ENCODE measurements around the gene IFI16. TPM values are rescaled to one million over a fixed set of nuclear protein-coding genes. Genes with fewer than 3 reads are reported as not detected.
"Not testable (repeated sequence)": the region's sequence is repeated elsewhere in the genome, so short reads cannot be mapped to it uniquely, and the experiment has no call there.

IFI16 gene
- total and polyA plus RNA-seq, 5 donors = 29.5 to 43.1 (median 34.1) TPM

DNA sequence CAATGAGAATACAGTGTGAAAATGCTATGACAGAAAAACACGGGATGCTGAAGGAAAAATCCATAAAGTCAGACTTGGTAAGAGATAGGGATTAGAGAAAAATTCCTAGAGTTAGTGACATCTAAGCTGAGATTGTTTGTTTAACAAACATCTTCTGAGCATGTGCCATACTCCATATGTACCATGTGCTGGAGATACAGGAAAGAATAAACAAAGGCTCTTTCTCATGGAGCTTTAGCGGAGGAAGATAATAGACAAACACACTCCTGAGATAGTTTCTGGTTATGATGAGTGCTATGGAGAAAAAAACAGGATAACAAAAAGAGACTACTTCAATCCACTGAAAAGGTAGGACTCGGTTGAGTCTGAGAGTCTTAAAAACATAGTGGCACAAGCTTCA is 88.9 kb downstream of the IFI16 start:
- ATAC-seq = no peak
- Histone ChIP-seq H3K4me3 (ENCODE audit: low read length) (no peak overlapping the region), H3K27me3 (ENCODE audit: control insufficient read depth, insufficient read depth) (no peaks in the 10 kb centered on the region)

DNA sequence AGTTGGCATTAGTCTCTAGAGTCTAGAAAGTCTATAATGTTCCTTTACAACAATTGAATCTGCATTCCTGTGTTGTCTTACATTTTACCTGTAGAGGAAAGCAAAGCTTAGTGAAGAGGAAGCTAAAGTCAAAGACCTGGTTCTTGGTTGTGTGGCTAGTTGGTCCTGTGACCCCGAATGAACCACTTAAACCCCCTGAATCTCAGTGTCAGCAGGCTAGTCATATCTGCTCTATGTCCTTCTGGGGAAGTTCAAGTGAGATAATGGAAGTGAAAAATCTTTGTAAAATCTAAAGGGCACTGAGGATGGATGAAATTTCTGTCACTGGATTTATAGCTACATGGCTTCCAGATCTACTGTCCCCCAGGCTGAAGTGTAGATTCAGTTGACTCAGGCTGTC is 90.9 kb downstream of the IFI16 start:
- DNase-seq = no peak
- Histone ChIP-seq H3K4me3 (ENCODE audit: low read length) (no peak overlapping the region), H3K27ac (ENCODE audit: low read length) (no peak overlapping the region), H3K9me3 (ENCODE audit: control insufficient read depth, low read length) (no peaks in the 10 kb centered on the region), H3K27me3 (ENCODE audit: control insufficient read depth, insufficient read depth) (no peaks in the 10 kb centered on the region), H3K4me1 (ENCODE audit: control insufficient read depth, insufficient read depth, low read length) (no peaks in the 10 kb centered on the region)
- ATAC-seq = no peak
- 81% methylated on average over 1 of the region's 1 CpG for whole genome bisulfite sequencing
- intact Hi-C loops (cut with DNase I) = no loop called here

More for the DNA sequence above, 88.9 kb downstream of the IFI16 start:
- 69% methylated on average over 3 of the region's 3 CpGs for WGBS
- no peak overlapping the region for H3K27ac ChIP-seq (ENCODE audit: low read length)
- no peaks in the 10 kb centered on the region for H3K9me3 ChIP-seq (ENCODE audit: control insufficient read depth, low read length)
- DNase-seq = no peak
- intact Hi-C loops (cut with DNase I) = no loop called here
- H3K4me1 ChIP-seq (ENCODE audit: control insufficient read depth, insufficient read depth, low read length) = no peaks in the 10 kb centered on the region

GRCh38 chr1:159103021-159103420 is 93.3 kb downstream of the IFI16 start:
- intact Hi-C loops (cut with DNase I); H3K4me1 ChIP-seq (ENCODE audit: control insufficient read depth, insufficient read depth, low read length); H3K9me3 ChIP-seq (ENCODE audit: control insufficient read depth, low read length); H3K27ac ChIP-seq (ENCODE audit: low read length); H3K27me3 ChIP-seq (ENCODE audit: control insufficient read depth, insufficient read depth); H3K4me3 ChIP-seq (ENCODE audit: low read length); ATAC-seq; DNase-seq: not testable (repeated sequence)
- WGBS = 70% methylated on average over 3 of the region's 3 CpGs

Other genes with a start within 250 kb of the IFI16 start
- gene OR6N1, start 237.7 kb upstream of the IFI16 start, total RNA-seq = not detected
- gene OR6N1, start 237.7 kb upstream of the IFI16 start, polyA plus RNA-seq = not detected
- gene OR6N2, start 228.7 kb upstream of the IFI16 start, total RNA-seq = not detected
- gene OR6N2, start 228.7 kb upstream of the IFI16 start, polyA plus RNA-seq = not detected
- 1 to 10 TPM; 2.3 to 6.4 (median 4.2) TPM for gene MNDA, start 178.6 kb upstream of the IFI16 start, total RNA-seq
- 0.95 TPM for gene MNDA, start 178.6 kb upstream of the IFI16 start, polyA plus RNA-seq
- under 1 TPM in 3 of 4 donors, not detected in 1; 0.56 to 0.66 (median 0.62) TPM for gene PYHIN1, start 78.4 kb upstream of the IFI16 start, total RNA-seq
- gene PYHIN1, start 78.4 kb upstream of the IFI16 start, polyA plus RNA-seq = 0.20 TPM
- gene AIM2, start 66.9 kb downstream of the IFI16 start, total RNA-seq = under 1 TPM in 1 of 4 donors, not detected in 3; 0.23 TPM
- 0.09 TPM for gene AIM2, start 66.9 kb downstream of the IFI16 start, polyA plus RNA-seq
- gene CADM3, start 161.7 kb downstream of the IFI16 start, total RNA-seq = 10 to 100 TPM in 2 of 4 donors, 1 to 10 TPM in 2; 6.1 to 13.2 (median 8.7) TPM
- gene CADM3, start 161.7 kb downstream of the IFI16 start, polyA plus RNA-seq = 9.0 TPM
- 10 to 100 TPM in 1 of 4 donors, 1 to 10 TPM in 3; 2.7 to 17.9 (median 4.0) TPM for gene ACKR1, start 195.0 kb downstream of the IFI16 start, total RNA-seq
- gene ACKR1, start 195.0 kb downstream of the IFI16 start, polyA plus RNA-seq = 13.1 TPM

Measured in right cardiac atrium (tissue), 5 donors.